H9 (cell line): ENCODE data around the gene CAMTA1. TPM values are rescaled to one million over a fixed set of nuclear protein-coding genes. Genes with fewer than 3 reads are reported as not detected.

Source experiments
- DNase-seq: peaks from one replicate; pipeline ENCODE4 v3.0.0-alpha.2; 2017
- H2AFZ ChIP-seq: one replicate; pipeline ENCODE4 v1.6.1; 2013; ENCODE audit warnings: mild to moderate bottlenecking, low read length, control low read depth, moderate library complexity
- H2AK5ac ChIP-seq: 2 replicates; pipeline ENCODE4 v1.6.1; 2013; ENCODE audit warnings: low read length, control low read depth, mixed read lengths; ENCODE audit not compliant: insufficient read length
- H2BK120ac ChIP-seq: one replicate; pipeline ENCODE4 v1.6.1; 2013; ENCODE audit warnings: low read depth, mild to moderate bottlenecking, low read length, control low read depth, inconsistent platforms; ENCODE audit not compliant: poor library complexity, severe bottlenecking
- H2BK12ac ChIP-seq: 2 replicates; pipeline ENCODE4 v1.6.1; 2013; ENCODE audit warnings: low read length, control low read depth, mixed read lengths, low read depth; ENCODE audit not compliant: insufficient read length
- H2BK15ac ChIP-seq: 2 replicates; pipeline ENCODE4 v1.6.1; 2013; ENCODE audit warnings: low read depth, low read length, control low read depth
- H2BK20ac ChIP-seq: one replicate; pipeline ENCODE4 v1.6.1; 2013; ENCODE audit warnings: low read depth, mild to moderate bottlenecking, low read length, control low read depth, inconsistent platforms; ENCODE audit not compliant: poor library complexity, severe bottlenecking
- H2BK5ac ChIP-seq: 2 replicates; pipeline ENCODE4 v1.6.1; 2013; ENCODE audit warnings: low read length, control low read depth, mixed read lengths; ENCODE audit not compliant: insufficient read length
- H3K14ac ChIP-seq: 2 replicates; pipeline ENCODE4 v1.6.1; 2013; ENCODE audit warnings: low read length, control low read depth; ENCODE audit not compliant: insufficient read depth
- H3K18ac ChIP-seq: 2 replicates; pipeline ENCODE4 v1.6.1; 2013; ENCODE audit warnings: low read depth, mild to moderate bottlenecking, mixed read lengths, low read length, control low read depth; ENCODE audit not compliant: insufficient read length
- H3K23ac ChIP-seq: 2 replicates; pipeline ENCODE4 v1.6.1; 2013; ENCODE audit warnings: low read length, control low read depth, mixed read lengths, low read depth; ENCODE audit not compliant: insufficient read length
- H3K23me2 ChIP-seq: 2 replicates; pipeline ENCODE4 v1.6.1; 2013; ENCODE audit warnings: low read depth, mild to moderate bottlenecking, mixed read lengths, low read length, control low read depth; ENCODE audit not compliant: insufficient read length, poor library complexity, severe bottlenecking
- H3K27ac ChIP-seq: 2 replicates; pipeline ENCODE4 v1.5.1; 2013; ENCODE audit warnings: low read length, control low read depth, mixed read lengths, low read depth; ENCODE audit not compliant: insufficient read length
- H3K27me3 ChIP-seq: 2 replicates; pipeline ENCODE4 v1.6.1; 2013; ENCODE audit warnings: low read length, control low read depth, inconsistent platforms; ENCODE audit not compliant: insufficient read depth
- H3K4ac ChIP-seq: 2 replicates; pipeline ENCODE4 v1.6.1; 2013; ENCODE audit warnings: low read depth, mild to moderate bottlenecking, control low read depth, inconsistent platforms, low read length, moderate library complexity
- H3K4me1 ChIP-seq: 2 replicates; pipeline ENCODE4 v1.6.1; 2013; ENCODE audit warnings: low read length, control low read depth, inconsistent platforms; ENCODE audit not compliant: insufficient read depth
- H3K4me2 ChIP-seq: 2 replicates; pipeline ENCODE4 v1.6.1; 2013; ENCODE audit warnings: low read length, control low read depth, mixed read lengths; ENCODE audit not compliant: insufficient read length, insufficient read depth
- H3K56ac ChIP-seq: 2 replicates; pipeline ENCODE4 v1.6.1; 2013; ENCODE audit warnings: low read depth, mild to moderate bottlenecking, mixed read lengths, low read length, control low read depth; ENCODE audit not compliant: insufficient read length
- H3K79me1 ChIP-seq: 2 replicates; pipeline ENCODE4 v1.6.1; 2013; ENCODE audit warnings: low read depth, mild to moderate bottlenecking, moderate library complexity, low read length, control low read depth, inconsistent platforms; ENCODE audit not compliant: insufficient read depth, poor library complexity, severe bottlenecking
- H3K79me2 ChIP-seq: 2 replicates; pipeline ENCODE4 v1.6.1; 2013; ENCODE audit warnings: low read length, control low read depth, inconsistent platforms; ENCODE audit not compliant: insufficient read depth
- H3K9ac ChIP-seq: 2 replicates; pipeline ENCODE4 v1.6.1; 2013; ENCODE audit warnings: low read length, control low read depth, mixed read lengths; ENCODE audit not compliant: insufficient read length; ENCODE audit errors: extremely low read depth
- H3K9me3 ChIP-seq: one replicate; pipeline ENCODE4 v1.6.1; 2013; ENCODE audit warnings: low read depth, low read length, inconsistent platforms; ENCODE audit not compliant: control insufficient read depth
- H3T11ph ChIP-seq: one replicate; pipeline ENCODE4 v1.6.1; 2013; ENCODE audit warnings: mild to moderate bottlenecking, low read length, control low read depth, inconsistent platforms
- H4K20me1 ChIP-seq: one replicate; pipeline ENCODE4 v1.6.1; 2013; ENCODE audit not compliant: control insufficient read depth, insufficient read length, insufficient read depth
- H4K5ac ChIP-seq: 2 replicates; pipeline ENCODE4 v1.6.1; 2013; ENCODE audit warnings: low read depth, mild to moderate bottlenecking, mixed read lengths, low read length, control low read depth; ENCODE audit not compliant: insufficient read length
- H4K8ac ChIP-seq: replicated peaks from 2 replicates; pipeline ENCODE4 v1.6.1; 2013; ENCODE audit warnings: low read length, control low read depth, mixed read lengths, low read depth; ENCODE audit not compliant: insufficient read length
- H4K91ac ChIP-seq: 2 replicates; pipeline ENCODE4 v1.6.1; 2013; ENCODE audit warnings: low read depth, mild to moderate bottlenecking, moderate library complexity, mixed read lengths, low read length, control low read depth; ENCODE audit not compliant: insufficient read length
- H3K27ac Mint-ChIP-seq, 3 experiments: 2 replicates in 2 of 3; 3 replicates in 1 of 3; pipeline ENCODE4 v1.8.0; 2020 to 2021; ENCODE audit warnings: mixed read lengths in 3 of 3, mild to moderate bottlenecking in 1 of 3, moderate library complexity in 1 of 3
- H3K27me3 Mint-ChIP-seq: 2 replicates; pipeline ENCODE4 v1.8.0; 2021; ENCODE audit warnings: low read depth, mild to moderate bottlenecking, moderate library complexity, mixed read lengths
- H3K36me3 Mint-ChIP-seq, 3 experiments: 2 replicates in 2 of 3; 3 replicates in 1 of 3; pipeline ENCODE4 v1.8.0; 2020 to 2021; ENCODE audit warnings: low read depth in 3 of 3, mixed read lengths in 3 of 3; ENCODE audit not compliant: insufficient read depth in 1 of 3
- H3K4me1 Mint-ChIP-seq, 2 experiments: 2 replicates each; pipeline ENCODE4 v1.8.0; 2020; ENCODE audit warnings: mixed read lengths in 2 of 2
- H3K4me3 Mint-ChIP-seq, 2 experiments: 2 replicates in 1 of 2; 3 replicates in 1 of 2; pipeline ENCODE4 v1.8.0; 2020 to 2021; ENCODE audit warnings: mild to moderate bottlenecking in 2 of 2, mixed read lengths in 2 of 2, moderate library complexity in 1 of 2
- H3K9me3 Mint-ChIP-seq, 2 experiments: 2 replicates in 1 of 2; 3 replicates in 1 of 2; pipeline ENCODE4 v1.8.0; 2020; ENCODE audit warnings: mild to moderate bottlenecking in 2 of 2, mixed read lengths in 2 of 2, moderate library complexity in 1 of 2
- WGBS: extraction: QIAGEN DNeasy Blood & Tissue Kit; methylation state at CpG from one replicate; pipeline ENCODE4 v1.1.7; 2013; ENCODE audit warnings: missing lambda C conversion rate, low lambda C conversion rate, mixed read lengths; ENCODE audit not compliant: insufficient read length; ENCODE audit errors: extremely low coverage; 5-methylcytosine and 5-hydroxymethylcytosine counted together
- total RNA-seq: library from RNA; stranded (reverse); gene quantifications from 2 replicates; pipeline ENCODE4 v1.2.1, GENCODE V29; 2021
- TF ChIP-seq, protein P1 (sequence below): fragments of 200-600 bp; sonication (generic); conservative IDR thresholded peaks from 3 replicates; pipeline ENCODE4 v1.8.0; 2021; ENCODE audit warnings: antibody characterized with exemption, mild to moderate bottlenecking

The CAMTA1 gene
- total RNA-seq, 1 experiment from 2014 or later, result 115 TPM

DNA sequence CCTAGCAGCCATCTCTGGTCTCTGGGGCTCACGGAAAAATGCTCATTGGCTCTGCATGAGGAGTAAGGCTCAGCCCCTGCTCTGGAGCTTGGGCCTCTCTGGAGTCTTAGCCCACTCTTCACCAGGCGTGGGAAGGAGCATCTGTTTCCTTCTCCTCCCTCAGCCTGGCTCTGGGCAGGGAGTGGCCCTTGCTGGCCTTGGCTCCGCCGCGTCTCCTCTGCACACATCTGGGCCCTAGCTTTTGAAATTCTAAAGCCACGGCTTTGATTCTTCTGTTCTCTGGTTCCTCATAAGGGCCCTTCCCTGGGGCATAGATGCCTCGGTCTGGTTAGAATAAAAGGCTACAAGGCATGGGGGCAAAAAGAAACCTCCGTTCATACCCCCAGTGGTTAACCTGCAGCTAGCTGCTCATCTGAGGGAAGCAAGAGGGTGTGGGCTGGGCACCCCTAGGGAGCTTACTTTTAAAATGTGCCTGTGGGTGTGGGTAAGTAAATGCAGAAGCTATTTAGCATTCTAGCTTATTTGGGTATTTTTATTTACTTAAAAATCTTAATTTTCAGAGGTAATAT is 145.6 kb downstream of the CAMTA1 start:
- Histone ChIP-seq H2BK120ac (no peak overlapping the region), H3K9me3 (no peaks in the 10 kb centered on the region), H3K79me1 (no peaks in the 10 kb centered on the region), H3K4ac (no peak overlapping the region), H3K14ac (no peak overlapping the region), H3K23me2 (no peaks in the 10 kb centered on the region), H2BK5ac (no peak overlapping the region), H4K8ac (no peak overlapping the region), H3K27me3 (no peaks in the 10 kb centered on the region), H2BK20ac (no peak overlapping the region), H3K9ac (no peak overlapping the region), H3T11ph (no peak overlapping the region), H2AK5ac (no peak overlapping the region), H2BK12ac (no peak overlapping the region), H3K4me2 (no peak overlapping the region), H2AFZ (no peak overlapping the region), H3K79me2 (no peaks in the 10 kb centered on the region), H3K4me1 (no peaks in the 10 kb centered on the region; the same call in 1 of the 2 replicates), H3K23ac (no peak overlapping the region), H2BK15ac (no peak overlapping the region), H4K5ac (no peak overlapping the region), H4K20me1 (no peaks in the 10 kb centered on the region), H3K56ac (no peak overlapping the region), H3K27ac (no peak overlapping the region), H3K18ac (no peak overlapping the region), H4K91ac (no peak overlapping the region)
- peaks cover 4% of the 10 kb centered on the region; the same call in 1 of the 2 replicates for H3K27me3 Mint-ChIP-seq
- WGBS, result no CpG with 5 or more reads among the region's 8 CpGs
- TF ChIP-seq, protein P1, sequence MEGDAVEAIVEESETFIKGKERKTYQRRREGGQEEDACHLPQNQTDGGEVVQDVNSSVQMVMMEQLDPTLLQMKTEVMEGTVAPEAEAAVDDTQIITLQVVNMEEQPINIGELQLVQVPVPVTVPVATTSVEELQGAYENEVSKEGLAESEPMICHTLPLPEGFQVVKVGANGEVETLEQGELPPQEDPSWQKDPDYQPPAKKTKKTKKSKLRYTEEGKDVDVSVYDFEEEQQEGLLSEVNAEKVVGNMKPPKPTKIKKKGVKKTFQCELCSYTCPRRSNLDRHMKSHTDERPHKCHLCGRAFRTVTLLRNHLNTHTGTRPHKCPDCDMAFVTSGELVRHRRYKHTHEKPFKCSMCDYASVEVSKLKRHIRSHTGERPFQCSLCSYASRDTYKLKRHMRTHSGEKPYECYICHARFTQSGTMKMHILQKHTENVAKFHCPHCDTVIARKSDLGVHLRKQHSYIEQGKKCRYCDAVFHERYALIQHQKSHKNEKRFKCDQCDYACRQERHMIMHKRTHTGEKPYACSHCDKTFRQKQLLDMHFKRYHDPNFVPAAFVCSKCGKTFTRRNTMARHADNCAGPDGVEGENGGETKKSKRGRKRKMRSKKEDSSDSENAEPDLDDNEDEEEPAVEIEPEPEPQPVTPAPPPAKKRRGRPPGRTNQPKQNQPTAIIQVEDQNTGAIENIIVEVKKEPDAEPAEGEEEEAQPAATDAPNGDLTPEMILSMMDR, result no peak
- DNase-seq, result no peak
- no peak overlapping the region for H3K27ac Mint-ChIP-seq
- H3K36me3 Mint-ChIP-seq, result peaks cover 0 to 1% (median 0%) of the 10 kb centered on the region in 3 experiments; a peak in 1 of 7 replicates
- peaks cover 4 to 11% of the 10 kb centered on the region in 2 experiments for H3K4me1 Mint-ChIP-seq
- H3K9me3 Mint-ChIP-seq, result no peaks in the 10 kb centered on the region
- H3K4me3 Mint-ChIP-seq, result no peak overlapping the region
